Spleen (tissue), 7 donors: Measurements from ENCODE around the gene PHB1.

ENCODE experiments used
- CTCF ChIP-seq, 11 experiments: fragments of 200-600 bp in 7 of 11; fragments of 450-650 bp in 4 of 11; sonication (generic) in 4 of 11; IDR thresholded peaks in 8 of 11; conservative IDR thresholded peaks in 3 of 11; 1 replicate in 7 of 11; 2 replicates in 4 of 11; pipeline versions ENCODE4 v1.4.0 to v1.8.0; 2016 to 2021; ENCODE audit warnings: antibody characterized with exemption in 11 of 11, inconsistent platforms in 4 of 11, mild to moderate bottlenecking in 1 of 11
- POLR2A ChIP-seq, 3 donors: fragments of 450-650 bp; IDR thresholded peaks; one replicate each; pipeline ENCODE4 v1.5.1; 2017; ENCODE audit warnings: antibody characterized with exemption in 3 of 3, mild to moderate bottlenecking in 1 of 3
- donor health status: DM: no; HTN: no; CAD: no; lungs with moderate emphysema.
- donor health status: DM: no; HTN: no; CAD: no.
- donor health status: DM: no; HTN: no; CAD: no.

- TF ChIP-seq POLR2A (IDR thresholded peaks at IDR 0.05) (no peak), CTCF (IDR thresholded peaks at IDR 0.05 in 8 of 11, conservative IDR thresholded peaks at IDR 0.05 in 3 of 11) (no peak)
Observed at GRCh38 chr17:49452201-49452600, 37.5 kb upstream of the PHB1 start.
